Stimulated activated CD8-positive, alpha-beta memory T cell treated with anti-CD3 and anti-CD28 coated beads, Interleukin-4, amount 100 ng/mL, for 1 hour (primary cell): Measurements from ENCODE around the gene MPLKIP.
"Not testable (repeated sequence)": the region's sequence is repeated elsewhere in the genome, so short reads cannot be mapped to it uniquely, and the experiment has no call there.

Experiments used
- DNase-seq, 2 donors: peaks; one replicate each; pipeline ENCODE4 v3.0.0-alpha.2; 2020; ENCODE audit warnings: low read depth in 2 of 2, low spot score in 1 of 2

Gene MPLKIP

DNA sequence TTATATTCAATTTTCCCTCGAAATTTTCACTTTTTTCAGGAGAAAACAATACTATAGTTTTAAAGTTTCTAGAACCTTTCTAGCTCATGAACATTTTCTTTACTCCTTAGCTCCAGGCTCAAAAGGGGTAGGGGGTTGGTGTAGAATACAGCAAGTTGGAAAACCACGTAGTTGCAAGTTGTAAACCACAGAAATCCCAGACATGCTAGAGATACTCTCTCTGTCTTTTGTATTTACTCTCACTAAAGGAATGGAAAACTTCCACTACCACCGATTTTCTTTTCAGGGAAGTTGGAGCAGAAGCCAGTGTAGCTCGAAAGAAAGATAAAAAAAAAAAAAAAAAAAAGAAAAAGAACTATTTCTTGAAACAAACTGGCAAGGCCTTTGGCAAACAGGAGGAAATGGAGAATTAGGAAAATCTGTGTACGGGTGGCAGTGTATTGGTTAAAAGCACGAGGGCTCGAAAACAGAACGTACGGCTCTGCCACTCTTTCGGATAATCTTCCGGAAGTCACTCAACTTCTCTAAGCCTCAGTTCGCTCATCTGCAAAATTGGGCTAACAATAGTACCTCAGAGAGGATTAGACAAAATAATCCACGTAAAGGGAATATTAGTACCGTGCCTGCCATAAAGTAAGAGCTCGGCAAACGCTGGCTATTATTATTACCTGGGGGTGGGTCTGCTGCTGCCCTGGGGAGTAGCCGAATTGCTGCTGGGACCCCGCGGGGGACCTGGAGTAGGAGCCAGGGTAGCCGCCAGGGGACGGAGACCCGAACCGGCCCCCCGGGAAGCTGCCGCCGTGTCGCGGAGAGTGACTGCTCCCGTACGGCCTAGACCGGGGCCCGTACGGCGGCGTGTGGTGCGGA, 628 bp downstream of the MPLKIP start:
- no peak for DNase-seq

DNA sequence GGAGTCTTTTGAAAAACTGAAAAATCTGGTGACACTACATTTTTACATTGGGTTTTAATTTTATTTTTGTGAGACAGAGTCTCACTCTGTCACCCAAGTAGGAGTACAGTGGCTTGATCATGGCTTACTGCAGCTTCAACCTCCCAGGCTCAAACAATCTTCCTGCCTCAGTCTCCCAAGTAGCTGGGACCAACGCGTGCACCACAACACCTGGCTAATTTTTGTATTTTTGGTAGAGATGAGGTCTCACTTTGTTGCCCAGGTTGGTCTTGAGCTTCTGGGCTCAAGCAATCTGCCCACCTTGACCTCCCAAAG, 11.5 kb downstream of the MPLKIP start:
- DNase-seq = no peak

DNA sequence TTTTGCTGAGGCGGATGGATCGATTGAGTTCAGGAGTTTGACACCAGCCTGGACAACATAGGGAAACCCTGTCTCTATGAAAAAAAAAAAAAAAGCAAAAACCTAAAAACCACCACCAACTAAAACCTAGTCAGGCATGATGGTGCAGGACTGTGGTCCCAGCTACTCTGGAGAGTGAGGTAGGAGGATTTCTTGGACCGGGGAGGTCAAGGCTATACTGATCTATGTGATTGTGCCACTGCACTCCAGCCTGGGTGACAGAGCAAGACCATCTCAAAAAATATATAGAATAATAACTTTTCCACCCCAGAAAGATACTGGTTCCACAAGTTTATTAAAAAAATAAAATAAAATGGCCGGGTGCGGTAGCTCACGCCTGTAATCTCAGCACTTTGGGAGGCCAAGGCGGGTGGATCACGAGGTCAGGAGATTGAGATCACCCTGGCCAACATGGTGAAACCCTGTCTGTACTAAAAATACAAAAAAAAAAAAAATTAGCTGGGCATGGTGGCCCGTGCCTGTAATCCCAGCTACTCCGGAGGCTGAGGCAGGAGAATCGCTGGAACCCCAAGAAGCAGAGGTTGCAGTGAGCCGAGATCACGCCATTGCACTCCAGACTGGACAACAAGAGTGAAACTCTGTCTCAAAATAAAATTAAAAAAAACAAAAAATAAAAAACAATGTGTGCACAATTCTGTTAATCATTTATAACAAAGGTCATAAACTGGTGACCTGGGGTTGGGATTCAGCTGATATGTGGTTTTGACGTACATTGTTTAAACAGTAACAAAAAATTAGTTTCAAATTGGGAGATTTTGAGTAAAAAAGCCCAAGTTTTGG, 12.1 kb downstream of the MPLKIP start:
- not testable (repeated sequence) for DNase-seq

DNA sequence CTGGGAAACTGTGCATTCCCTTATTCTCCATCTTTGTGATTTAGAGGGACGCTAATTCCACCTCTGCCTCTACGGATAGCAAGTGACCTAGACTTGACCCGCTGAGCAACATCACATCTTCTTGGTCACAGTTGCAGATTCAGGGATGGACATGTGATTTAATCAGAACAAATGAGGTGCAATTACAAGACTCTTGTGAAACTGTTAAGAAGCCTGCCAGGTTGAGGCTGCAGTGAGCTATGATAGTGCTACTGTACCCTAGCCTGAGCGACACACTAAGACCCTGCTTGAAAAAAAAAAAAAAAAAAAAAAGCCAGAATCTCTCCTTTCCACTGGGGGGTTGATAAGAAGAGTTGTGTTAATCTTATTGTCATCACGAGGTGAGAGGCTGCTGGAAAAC, 14.4 kb downstream of the MPLKIP start:
- DNase-seq = no peak

DNA sequence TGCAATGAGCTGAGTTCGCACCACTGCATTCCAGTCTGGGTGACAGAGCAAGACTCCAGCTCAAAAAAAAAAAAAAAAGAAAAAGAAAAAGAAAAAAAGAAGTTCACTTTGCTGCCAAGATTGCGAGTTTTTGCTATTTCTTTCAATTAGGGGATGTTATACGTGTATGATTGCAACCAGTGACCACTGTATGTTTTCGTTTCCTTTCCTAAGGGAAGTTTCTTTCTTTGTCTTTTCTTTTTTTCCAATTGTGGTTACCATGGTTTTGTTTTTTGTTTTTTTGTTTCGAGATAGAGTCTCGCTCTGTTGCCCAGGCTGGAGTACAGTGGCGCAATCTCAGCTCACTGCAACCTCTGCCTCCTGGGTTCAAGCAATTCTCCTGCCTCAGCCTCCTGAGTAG, 16.2 kb downstream of the MPLKIP start:
- DNase-seq = not testable (repeated sequence)

DNA sequence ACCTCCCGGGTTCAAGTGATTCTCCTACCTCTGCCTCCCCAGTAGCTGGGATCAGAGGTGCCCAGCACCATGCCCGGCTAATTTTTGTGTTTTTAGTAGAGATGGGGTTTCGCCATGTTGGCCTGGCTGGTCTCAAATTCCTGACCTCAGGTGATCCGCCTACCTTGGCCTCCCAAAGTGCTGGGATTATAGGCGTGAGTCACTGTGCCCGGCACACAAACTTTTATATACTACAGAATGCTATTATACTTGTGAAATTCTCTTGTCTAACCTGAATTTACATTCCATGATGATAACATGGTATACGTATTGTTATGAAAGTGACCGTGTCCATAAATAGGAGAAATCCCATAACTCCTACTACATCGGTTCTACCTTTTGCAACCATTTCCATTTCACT, 17.2 kb downstream of the MPLKIP start:
- not testable (repeated sequence) for DNase-seq

DNA sequence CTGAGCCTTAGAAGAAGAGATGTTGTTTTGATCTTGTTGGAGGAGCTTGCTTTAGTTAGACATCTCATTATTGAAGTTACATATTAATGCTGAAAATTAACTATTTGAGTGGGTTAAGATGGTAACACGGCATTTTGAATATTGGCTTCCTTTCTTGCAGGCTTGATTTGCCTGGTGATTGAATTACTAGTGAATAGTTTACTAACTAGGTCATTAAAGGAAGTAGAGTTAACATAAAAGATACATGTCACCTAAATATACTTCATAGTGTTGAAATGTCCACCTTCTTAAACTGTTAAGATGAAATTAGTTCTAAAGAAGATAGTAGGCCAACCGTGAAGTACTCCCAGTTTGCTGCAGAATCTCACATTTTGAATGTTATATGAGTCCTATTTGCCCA, 18.5 kb downstream of the MPLKIP start:
- no peak for DNase-seq

DNA sequence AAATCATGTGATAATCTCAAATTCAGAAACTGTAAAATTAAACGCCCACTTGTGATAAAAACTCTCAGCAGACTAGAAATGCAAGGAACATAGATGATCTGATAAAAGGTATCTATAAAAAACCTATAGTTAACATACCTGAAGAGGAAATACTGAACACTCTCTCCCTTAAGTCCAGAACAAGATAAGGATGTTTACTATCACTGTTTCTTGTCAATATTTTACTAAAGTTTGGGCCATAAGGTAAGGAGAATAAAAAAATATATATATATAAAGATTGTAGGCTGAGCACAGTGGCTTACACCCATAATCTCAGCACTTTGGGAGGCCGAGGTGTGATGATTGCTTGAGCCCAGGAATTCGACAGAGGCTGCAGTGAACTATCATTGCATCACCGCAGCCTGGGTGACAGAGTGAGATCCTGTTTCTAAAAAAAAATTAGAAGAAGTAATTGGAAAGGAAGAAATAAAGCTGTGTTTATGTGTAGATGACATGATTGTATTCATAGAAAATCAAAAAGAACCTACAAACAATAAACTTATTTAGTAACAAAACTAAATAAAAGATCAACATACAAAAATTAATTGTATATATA, 28.4 kb downstream of the MPLKIP start:
- no peak for DNase-seq

DNA sequence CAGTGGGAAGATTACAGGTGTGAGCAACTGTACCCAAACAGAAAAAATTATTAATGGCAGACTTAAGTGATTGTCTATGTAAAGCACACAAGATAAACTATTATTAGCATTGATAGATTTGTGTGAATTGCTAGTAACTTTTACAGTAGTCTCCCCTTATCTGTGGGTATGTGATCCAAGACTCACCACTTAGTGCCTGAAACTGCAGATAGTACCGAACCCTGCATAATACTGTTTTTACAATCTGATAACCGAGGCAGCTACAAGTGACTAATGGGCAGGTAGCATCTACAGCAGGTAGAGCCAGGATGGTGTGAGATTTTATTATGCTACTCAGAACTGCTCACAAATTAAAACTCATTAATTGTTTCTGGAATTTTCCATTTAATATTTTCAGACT, 31.5 kb downstream of the MPLKIP start:
- DNase-seq = no peak

DNA sequence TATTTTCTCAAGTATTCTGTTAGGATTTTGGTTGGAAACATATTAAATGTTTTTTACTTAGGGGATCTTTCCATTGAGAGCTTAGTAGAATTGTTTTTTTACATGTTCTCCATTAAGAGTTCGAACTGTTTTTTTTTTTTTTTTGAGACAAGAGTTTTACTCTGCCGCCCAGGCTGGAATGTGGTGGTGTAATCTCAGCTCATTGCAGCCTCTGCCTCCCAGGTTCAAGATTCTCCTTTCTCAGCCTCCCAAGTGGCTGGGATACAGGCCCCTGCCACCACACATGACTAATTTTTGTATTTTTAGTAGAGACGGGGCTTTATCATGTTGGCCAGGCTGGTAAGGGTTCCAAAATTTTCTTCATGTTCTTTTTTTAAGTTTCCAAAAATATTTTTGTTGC, 33.2 kb downstream of the MPLKIP start:
- no peak for DNase-seq

DNA sequence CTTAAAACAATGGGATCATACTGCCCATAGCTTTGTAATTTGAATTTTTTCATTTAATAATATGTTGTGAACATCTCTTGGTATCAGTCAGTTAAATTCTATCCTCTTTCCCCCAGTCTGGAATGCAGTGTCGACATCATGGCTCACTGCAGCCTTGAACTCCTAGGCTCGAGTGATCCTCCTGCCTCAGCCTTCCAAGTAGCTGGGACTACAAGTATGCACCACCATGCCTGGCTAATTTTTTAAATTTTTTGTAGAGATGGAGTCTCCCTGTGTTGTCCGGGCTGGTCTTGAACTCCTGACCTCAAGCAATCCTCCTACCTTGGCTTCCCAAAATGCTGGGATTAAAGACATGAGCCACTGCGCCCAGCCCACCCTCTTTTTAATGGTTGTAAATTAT, 34.6 kb downstream of the MPLKIP start:
- no peak for DNase-seq

DNA sequence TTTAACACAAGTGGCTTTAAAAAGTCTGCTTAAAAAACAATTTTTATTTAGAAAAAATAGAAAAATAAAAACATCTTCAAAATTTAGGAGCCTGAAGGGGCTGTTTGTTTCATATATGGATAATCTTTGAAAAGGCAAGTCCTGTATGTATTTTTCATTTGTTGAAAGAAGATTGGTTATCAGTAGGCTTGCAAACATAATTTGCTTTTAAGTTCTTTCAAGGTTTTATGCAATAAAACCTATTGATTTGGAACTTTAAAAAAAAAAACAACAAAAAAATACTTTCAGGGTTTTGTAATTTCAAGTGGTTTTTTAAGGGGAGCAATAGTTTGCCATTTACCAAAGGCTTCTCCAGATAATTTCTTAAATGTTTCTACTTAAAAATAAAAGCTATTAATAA, 35.6 kb downstream of the MPLKIP start:
- DNase-seq = no peak

DNA sequence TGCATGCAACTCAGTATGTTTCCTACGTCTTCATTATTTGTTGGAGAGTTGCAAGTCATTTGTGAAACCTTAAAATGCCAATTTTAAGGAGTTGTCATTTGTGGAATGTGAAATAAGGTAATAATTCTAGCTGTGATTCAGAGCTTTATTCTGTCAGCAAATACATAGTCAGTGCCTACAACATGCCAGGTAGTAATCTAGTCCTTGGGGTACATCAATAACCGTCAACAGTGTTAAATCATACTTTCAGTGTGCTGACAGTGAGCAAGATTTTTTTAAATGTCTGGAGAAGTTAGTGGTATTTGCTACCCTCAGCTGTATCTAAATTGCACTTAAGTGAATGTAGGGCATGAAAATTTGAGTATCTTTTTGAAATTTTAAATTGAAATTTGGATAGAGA, 36.7 kb downstream of the MPLKIP start:
- no peak for DNase-seq

DNA sequence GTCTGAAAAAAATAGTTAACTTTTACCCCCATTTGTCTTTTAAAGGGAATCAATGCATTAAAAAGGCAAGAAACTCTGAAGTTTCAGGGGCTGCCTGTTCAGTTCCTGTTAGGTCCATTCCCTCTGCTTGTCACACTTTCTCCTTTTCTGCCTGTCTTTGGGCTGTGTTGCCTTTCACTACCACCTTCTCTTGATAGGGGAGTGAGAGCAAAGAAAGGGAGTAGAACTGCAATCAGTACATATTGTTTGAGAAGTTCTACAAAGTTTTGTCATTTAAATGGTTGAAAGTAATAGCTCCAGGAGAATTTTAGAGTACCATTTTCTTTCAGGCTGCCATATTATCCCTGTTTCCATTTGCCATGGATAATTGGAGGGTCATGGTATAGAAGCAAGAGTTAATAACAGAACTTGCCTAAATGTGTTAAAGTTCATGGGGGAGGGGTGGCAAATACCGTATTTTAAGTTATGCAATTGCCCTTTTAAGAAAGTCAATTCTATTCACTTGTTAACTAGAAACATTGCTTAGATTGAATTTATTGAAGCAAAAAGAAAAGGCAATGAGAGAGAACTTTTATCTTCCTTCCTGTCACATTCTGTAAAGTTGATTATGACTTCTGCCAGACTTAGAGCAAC, 38.6 kb downstream of the MPLKIP start:
- DNase-seq = no peak

DNA sequence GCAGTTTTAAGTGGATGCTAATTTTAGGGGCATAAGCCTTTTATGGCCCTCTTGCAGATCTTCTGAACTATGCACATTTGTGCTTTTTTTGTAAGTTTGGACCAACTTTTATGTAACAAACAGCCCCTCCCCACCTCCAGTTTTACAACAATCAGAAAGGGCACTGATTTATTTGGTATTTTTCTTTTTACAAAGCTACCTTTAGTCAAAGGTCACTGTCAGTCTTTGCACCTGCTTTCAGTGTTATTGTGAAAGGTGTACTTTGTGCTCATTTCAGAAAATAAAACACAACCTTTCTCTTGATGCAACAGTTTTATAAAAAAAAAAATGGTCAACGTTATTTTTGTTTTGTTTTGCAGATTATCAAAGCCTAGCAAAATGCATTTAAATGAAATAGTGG, 39.2 kb downstream of the MPLKIP start:
- no peak for DNase-seq

DNA sequence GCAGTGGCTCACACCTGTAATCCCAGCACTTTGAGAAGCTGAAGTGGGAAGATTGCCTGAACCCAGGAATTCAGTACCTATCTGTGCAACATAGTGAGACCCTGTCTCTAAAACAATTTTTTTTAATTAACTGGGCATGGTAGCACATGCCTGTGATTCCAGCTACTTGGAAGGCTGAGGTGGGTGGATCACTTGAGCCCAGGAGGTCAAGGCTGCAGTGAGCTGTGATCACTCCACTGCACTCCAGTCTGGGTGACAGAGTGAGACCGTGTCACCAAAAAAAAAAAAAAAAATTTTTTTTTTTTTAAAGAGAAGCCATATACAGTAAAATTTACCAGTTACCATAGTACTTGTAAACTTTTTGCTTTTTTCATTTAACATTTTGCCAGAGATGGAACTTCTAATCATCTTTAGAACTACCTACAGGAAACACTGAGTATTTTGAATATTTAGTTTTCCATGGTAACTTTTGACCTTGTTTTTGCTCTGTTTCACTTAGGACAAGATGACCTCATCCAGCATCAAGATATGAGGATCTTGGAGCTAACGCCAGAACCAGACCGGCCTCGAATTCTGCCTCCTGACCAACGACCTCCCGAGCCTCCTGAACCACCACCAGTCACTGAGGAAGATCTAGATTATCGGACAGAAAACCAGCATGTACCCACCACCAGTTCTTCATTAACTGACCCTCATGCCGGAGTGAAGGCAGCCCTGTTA, 40.6 kb downstream of the MPLKIP start:
- no peak for DNase-seq

DNA sequence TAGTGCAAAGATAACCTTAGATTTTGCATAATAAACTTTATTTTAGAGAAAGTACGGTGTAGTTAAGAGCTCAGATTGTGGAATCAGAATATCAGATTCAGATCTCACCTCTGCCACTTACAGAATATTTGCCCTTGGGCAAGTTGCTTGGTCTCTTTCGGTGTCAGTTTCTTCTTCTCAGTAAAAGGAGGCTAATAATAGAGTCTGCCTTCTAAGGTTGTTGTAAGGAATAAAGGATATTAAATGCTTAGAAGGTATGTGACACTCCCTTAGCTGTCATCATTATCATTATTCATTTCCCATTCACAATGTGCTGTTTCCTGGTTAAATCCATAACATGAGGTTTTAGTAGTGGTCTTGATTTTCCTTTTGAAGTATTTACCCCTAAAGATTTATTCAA, 42.2 kb downstream of the MPLKIP start:
- no peak for DNase-seq

DNA sequence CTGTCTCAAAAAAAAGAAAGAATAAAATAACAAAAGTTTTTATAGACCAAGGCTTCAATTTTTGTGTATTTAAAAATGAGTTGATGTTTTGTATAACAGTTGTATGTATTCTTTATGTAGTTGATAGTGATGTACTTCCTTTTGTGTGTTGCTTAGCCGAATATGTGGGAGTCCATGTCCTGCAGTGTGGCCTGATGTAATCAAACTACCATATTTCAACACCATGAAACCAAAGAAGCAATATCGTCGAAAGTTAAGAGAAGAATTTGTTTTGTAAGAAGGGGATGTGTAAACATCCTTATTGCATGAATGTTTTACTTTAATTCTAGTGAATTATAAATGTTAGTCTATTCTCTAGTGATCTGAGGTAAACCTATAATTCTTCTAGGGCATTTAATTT, 56.6 kb downstream of the MPLKIP start:
- DNase-seq = no peak
